B cell (primary cell): ENCODE results near the gene MAPKAP1. TPM values are rescaled to one million over a fixed set of nuclear protein-coding genes. Genes with fewer than 3 reads are reported as not detected.

Source experiments
- ATAC-seq: fragments of 200-7000 bp; cut with Tn5 transposase; one replicate; pipeline ENCODE4 v1.10.0; 2021; ENCODE audit warnings: low read depth, mild to moderate bottlenecking, moderate number of reproducible peaks, moderate library complexity
- CTCF ChIA-PET: fragments of 350-600 bp; sonication (Branson Sonifier 250); formaldehyde crosslinking; loops from one replicate; lab custom pipeline; 2021; ENCODE audit warnings: antibody characterized with exemption, inconsistent platforms; lab: Charles Lee
- POLR2A ChIA-PET: fragments of 350-600 bp; sonication (Branson Sonifier 250); formaldehyde crosslinking; loops from one replicate; lab custom pipeline; 2021; ENCODE audit warnings: antibody characterized with exemption; lab: Charles Lee
- DNase-seq: peaks from one replicate; pipeline ENCODE4 v3.0.0; 2013
- H2AFZ ChIP-seq: 2 replicates; pipeline ENCODE4 v1.6.1; 2012; ENCODE audit warnings: mild to moderate bottlenecking, low read depth, low read length; ENCODE audit not compliant: insufficient read depth, poor library complexity, severe bottlenecking
- H3K27ac ChIP-seq, 2 donors: 1 replicate in 1 of 2; 2 replicates in 1 of 2; pipeline ENCODE4 v1.5.1; 2012 to 2013; ENCODE audit warnings: low read length in 2 of 2, mild to moderate bottlenecking in 2 of 2, moderate library complexity in 1 of 2
- H3K27me3 ChIP-seq, 4 experiments: fragments of 200-600 bp in 1 of 4; sonication (generic) in 1 of 4; replicated peaks in 1 of 4; 1 replicate in 2 of 4; 2 replicates in 2 of 4; pipeline versions ENCODE4 v1.6.1 to v1.7.0; 2013 to 2016; ENCODE audit warnings: low read length in 3 of 4, mild to moderate bottlenecking in 2 of 4, mixed read lengths in 1 of 4, moderate library complexity in 1 of 4; ENCODE audit not compliant: insufficient read depth in 4 of 4, control insufficient read depth in 3 of 4; ENCODE audit errors: control extremely low read depth in 1 of 4
- H3K36me3 ChIP-seq, 2 experiments: replicated peaks in 1 of 2; 1 replicate in 1 of 2; 2 replicates in 1 of 2; pipeline versions ENCODE4 v1.6.1 to v1.7.1; 2013; ENCODE audit warnings: low read length in 1 of 2; ENCODE audit not compliant: insufficient read depth in 2 of 2, control insufficient read depth in 1 of 2; ENCODE audit errors: control extremely low read depth in 1 of 2, extremely low read depth in 1 of 2
- H3K4me1 ChIP-seq, 2 donors: fragments of 200-600 bp in 1 of 2; sonication (generic) in 1 of 2; 1 replicate in 1 of 2; 2 replicates in 1 of 2; pipeline versions ENCODE4 v1.5.1 to v1.6.1; 2013 to 2017; ENCODE audit warnings: low read length in 2 of 2; ENCODE audit not compliant: control insufficient read depth in 2 of 2, insufficient read depth in 2 of 2
- H3K4me2 ChIP-seq: replicated peaks from 2 replicates; pipeline ENCODE3; 2012; ENCODE audit warnings: mild to moderate bottlenecking, low read depth, low read length; ENCODE audit not compliant: poor library complexity, severe bottlenecking
- H3K4me3 ChIP-seq, 5 experiments: fragments of 200-600 bp in 1 of 5; sonication (generic) in 1 of 5; 1 replicate in 3 of 5; 2 replicates in 2 of 5; pipeline versions ENCODE4 v1.5.1 to v1.7.0; 2011 to 2016; ENCODE audit warnings: low read length in 4 of 5, mild to moderate bottlenecking in 4 of 5, low read depth in 2 of 5, control low read depth in 1 of 5, moderate library complexity in 1 of 5; ENCODE audit not compliant: insufficient read depth in 1 of 5; ENCODE audit errors: control extremely low read depth in 1 of 5, extremely low read depth in 1 of 5
- H3K79me2 ChIP-seq: fragments of 200-600 bp; sonication (generic); one replicate; pipeline ENCODE4 v1.6.0; 2016; ENCODE audit warnings: low read length; ENCODE audit not compliant: control insufficient read depth, insufficient read depth
- H3K9ac ChIP-seq: fragments of 200-600 bp; sonication (generic); 2 replicates; pipeline ENCODE4 v1.6.1; 2017; ENCODE audit warnings: mild to moderate bottlenecking, low read length, moderate library complexity
- H3K9me3 ChIP-seq, 3 donors: one replicate each; pipeline versions ENCODE4 v1.6.1 to v1.7.1; 2013; ENCODE audit warnings: low read length in 2 of 3; ENCODE audit not compliant: control insufficient read depth in 2 of 3, insufficient read depth in 1 of 3; ENCODE audit errors: control extremely low read depth in 1 of 3
- H4K20me1 ChIP-seq: 2 replicates; pipeline ENCODE4 v1.6.0; 2012; ENCODE audit warnings: mild to moderate bottlenecking, low read length; ENCODE audit not compliant: insufficient read depth, control insufficient read depth, poor library complexity, severe bottlenecking
- H3K27ac Mint-ChIP-seq: one replicate; pipeline ENCODE4 v1.8.0; 2021; ENCODE audit warnings: mixed read lengths
- H3K27me3 Mint-ChIP-seq: one replicate; pipeline ENCODE4 v1.8.0; 2021; ENCODE audit warnings: mixed read lengths
- H3K4me1 Mint-ChIP-seq: one replicate; pipeline ENCODE4 v1.8.0; 2021; ENCODE audit warnings: mixed read lengths
- H3K4me3 Mint-ChIP-seq: one replicate; pipeline ENCODE4 v1.8.0; 2021; ENCODE audit warnings: mixed read lengths
- H3K9me3 Mint-ChIP-seq: one replicate; pipeline ENCODE4 v1.8.0; 2022; ENCODE audit warnings: mixed read lengths; ENCODE audit not compliant: insufficient read depth
- EZH2 ChIP-seq: IDR thresholded peaks from 2 replicates; pipeline ENCODE4 v1.6.1; 2012; ENCODE audit warnings: borderline replicate concordance, low read depth, mild to moderate bottlenecking, moderate library complexity, low read length; ENCODE audit not compliant: insufficient read depth, poor library complexity, severe bottlenecking
- WGBS: methylation state at CpG from one replicate; pipeline ENCODE4 v1.1.5; 2013; ENCODE audit warnings: missing lambda C conversion rate; ENCODE audit not compliant: insufficient coverage; 5-methylcytosine and 5-hydroxymethylcytosine counted together
- intact Hi-C: fragments of 100-400 bp; cut with micrococcal nuclease; formaldehyde crosslinking; loops from one replicate; pipeline ENCODE4 v1.10.0; 2022
- polyA plus RNA-seq: library from polyadenylated mRNA; depleted of rRNA; stranded (reverse); fragments of >200 nt; gene quantifications from 2 replicates; pipeline ENCODE4 v1.2.3, GENCODE V29; 2012
- total RNA-seq, 2 donors: library from RNA; stranded (reverse); fragments of 120-200 nt in 1 of 2; gene quantifications; 1 replicate in 1 of 2; 2 replicates in 1 of 2; pipeline versions ENCODE4 v1.2.3 to v1.2.4, GENCODE V29; 2013 to 2022
- TF ChIP-seq, protein P1 (sequence below): fragments of 200-600 bp; IDR thresholded peaks from one replicate; pipeline ENCODE4 v1.8.0; 2022; ENCODE audit warnings: antibody characterized with exemption, mild to moderate bottlenecking

MAPKAP1 gene
- total and polyA plus RNA-seq, 2 donors (not counting 1 experiment from before 2014, with no cell fraction given) = 51.6 to 62.4 TPM

GRCh38 chr9:125486576-125486975 lies 220.4 kb downstream of the MAPKAP1 start:
- intact Hi-C loops = no loop called here
- Mint-ChIP-seq H3K27ac (no peak overlapping the region), H3K4me3 (no peak overlapping the region), H3K9me3 (no peaks in the 10 kb centered on the region), H3K27me3 (no peaks in the 10 kb centered on the region), H3K4me1 (no peaks in the 10 kb centered on the region)
- ChIA-PET POLR2A (no interaction called here), CTCF (no interaction called here)
- Histone ChIP-seq H3K79me2 (no peaks in the 10 kb centered on the region), H2AFZ (no peak overlapping the region), H4K20me1 (peaks cover 4% of the 10 kb centered on the region), H3K9me3 (no peaks in the 10 kb centered on the region), H3K4me3 (no peak overlapping the region), H3K27me3 (no peaks in the 10 kb centered on the region), H3K4me1 (no peaks in the 10 kb centered on the region), H3K27ac (no peak overlapping the region), H3K4me2 (no peak overlapping the region), H3K36me3 (peaks cover 7 to 14% of the 10 kb centered on the region in 2 experiments), H3K9ac (no peak overlapping the region)
- DNase-seq = no peak
- ATAC-seq = no peak
- TF ChIP-seq EZH2 = no peak
- TF ChIP-seq, protein P1, sequence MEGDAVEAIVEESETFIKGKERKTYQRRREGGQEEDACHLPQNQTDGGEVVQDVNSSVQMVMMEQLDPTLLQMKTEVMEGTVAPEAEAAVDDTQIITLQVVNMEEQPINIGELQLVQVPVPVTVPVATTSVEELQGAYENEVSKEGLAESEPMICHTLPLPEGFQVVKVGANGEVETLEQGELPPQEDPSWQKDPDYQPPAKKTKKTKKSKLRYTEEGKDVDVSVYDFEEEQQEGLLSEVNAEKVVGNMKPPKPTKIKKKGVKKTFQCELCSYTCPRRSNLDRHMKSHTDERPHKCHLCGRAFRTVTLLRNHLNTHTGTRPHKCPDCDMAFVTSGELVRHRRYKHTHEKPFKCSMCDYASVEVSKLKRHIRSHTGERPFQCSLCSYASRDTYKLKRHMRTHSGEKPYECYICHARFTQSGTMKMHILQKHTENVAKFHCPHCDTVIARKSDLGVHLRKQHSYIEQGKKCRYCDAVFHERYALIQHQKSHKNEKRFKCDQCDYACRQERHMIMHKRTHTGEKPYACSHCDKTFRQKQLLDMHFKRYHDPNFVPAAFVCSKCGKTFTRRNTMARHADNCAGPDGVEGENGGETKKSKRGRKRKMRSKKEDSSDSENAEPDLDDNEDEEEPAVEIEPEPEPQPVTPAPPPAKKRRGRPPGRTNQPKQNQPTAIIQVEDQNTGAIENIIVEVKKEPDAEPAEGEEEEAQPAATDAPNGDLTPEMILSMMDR = no peak
- 100% methylated on average over 5 of the region's 5 CpGs for WGBS

DNA sequence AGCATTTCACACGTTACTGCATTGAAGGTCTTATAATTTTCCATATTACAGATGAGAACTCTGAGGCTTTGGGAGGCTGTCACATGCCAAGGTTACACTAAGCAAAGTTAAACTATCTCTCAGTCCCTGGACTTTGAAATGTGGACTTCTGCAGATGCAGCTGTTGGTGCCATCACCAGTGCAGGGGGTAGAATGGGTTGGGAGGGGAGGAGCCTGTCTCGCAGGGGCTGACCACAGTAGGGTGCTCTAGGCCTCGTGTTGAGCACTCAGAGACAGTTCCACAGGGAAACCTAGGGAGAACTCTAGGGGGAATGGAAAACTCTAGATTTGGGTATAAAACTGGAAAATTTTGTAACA lies 220.9 kb downstream of the MAPKAP1 start:
- H3K9me3 Mint-ChIP-seq = no peaks in the 10 kb centered on the region
- no peaks in the 10 kb centered on the region for H3K79me2 ChIP-seq
- H3K27me3 ChIP-seq = no peaks in the 10 kb centered on the region
- ChIA-PET CTCF (no interaction called here), POLR2A (no interaction called here)
- ATAC-seq (no peak), DNase-seq (no peak)
- no peaks in the 10 kb centered on the region for H3K9me3 ChIP-seq
- peaks cover 4% of the 10 kb centered on the region for H4K20me1 ChIP-seq
- H3K4me3 Mint-ChIP-seq = no peak overlapping the region
- TF ChIP-seq EZH2 = no peak
- TF ChIP-seq, protein P1 = no peak
- H3K27me3 Mint-ChIP-seq = no peaks in the 10 kb centered on the region
- no peaks in the 10 kb centered on the region for H3K4me1 Mint-ChIP-seq
- no peaks in the 10 kb centered on the region for H3K4me1 ChIP-seq
- H3K27ac Mint-ChIP-seq = no peak overlapping the region
- H2AFZ ChIP-seq = no peak overlapping the region
- no peak overlapping the region for H3K9ac ChIP-seq
- H3K4me2 ChIP-seq = no peak overlapping the region
- H3K36me3 ChIP-seq = peaks cover 11 to 14% of the 10 kb centered on the region in 2 experiments
- intact Hi-C loops = no loop called here
- no peak overlapping the region for H3K27ac ChIP-seq
- WGBS = 100% methylated on average over 2 of the region's 3 CpGs
- H3K4me3 ChIP-seq = no peak overlapping the region
